ENCODE results near the gene BTN1A1.
A peak's percentile ranks its signal among the peaks of the same experiment; 100 is the strongest.
"Not testable (repeated sequence)": the region's sequence is repeated elsewhere in the genome, so short reads cannot be mapped to it uniquely, and the experiment has no call there.

Gene BTN1A1, protein sequence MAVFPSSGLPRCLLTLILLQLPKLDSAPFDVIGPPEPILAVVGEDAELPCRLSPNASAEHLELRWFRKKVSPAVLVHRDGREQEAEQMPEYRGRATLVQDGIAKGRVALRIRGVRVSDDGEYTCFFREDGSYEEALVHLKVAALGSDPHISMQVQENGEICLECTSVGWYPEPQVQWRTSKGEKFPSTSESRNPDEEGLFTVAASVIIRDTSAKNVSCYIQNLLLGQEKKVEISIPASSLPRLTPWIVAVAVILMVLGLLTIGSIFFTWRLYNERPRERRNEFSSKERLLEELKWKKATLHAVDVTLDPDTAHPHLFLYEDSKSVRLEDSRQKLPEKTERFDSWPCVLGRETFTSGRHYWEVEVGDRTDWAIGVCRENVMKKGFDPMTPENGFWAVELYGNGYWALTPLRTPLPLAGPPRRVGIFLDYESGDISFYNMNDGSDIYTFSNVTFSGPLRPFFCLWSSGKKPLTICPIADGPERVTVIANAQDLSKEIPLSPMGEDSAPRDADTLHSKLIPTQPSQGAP

GRCh38 chr6:26500102-26500501 is at the start of gene BTN1A1:
TSS of gene BTN1A1 (plus strand) at chr6:26500303. CDS start at chr6:26501287, 984 bp downstream.
- DNase-seq (ENCODE audit: low read depth) = no peak

- DNase-seq (ENCODE audit: low read depth) = no peak
Measured at GRCh38 chr6:26452631-26453235, 47.4 kb upstream of the BTN1A1 start.

GRCh38 chr6:26454631-26455030 is 45.5 kb upstream of the BTN1A1 start:
- DNase-seq (ENCODE audit: low read depth) = no peak

GRCh38 chr6:26455357-26455970 is 44.6 kb upstream of the BTN1A1 start:
- no peak for DNase-seq (ENCODE audit: low read depth)

DNA sequence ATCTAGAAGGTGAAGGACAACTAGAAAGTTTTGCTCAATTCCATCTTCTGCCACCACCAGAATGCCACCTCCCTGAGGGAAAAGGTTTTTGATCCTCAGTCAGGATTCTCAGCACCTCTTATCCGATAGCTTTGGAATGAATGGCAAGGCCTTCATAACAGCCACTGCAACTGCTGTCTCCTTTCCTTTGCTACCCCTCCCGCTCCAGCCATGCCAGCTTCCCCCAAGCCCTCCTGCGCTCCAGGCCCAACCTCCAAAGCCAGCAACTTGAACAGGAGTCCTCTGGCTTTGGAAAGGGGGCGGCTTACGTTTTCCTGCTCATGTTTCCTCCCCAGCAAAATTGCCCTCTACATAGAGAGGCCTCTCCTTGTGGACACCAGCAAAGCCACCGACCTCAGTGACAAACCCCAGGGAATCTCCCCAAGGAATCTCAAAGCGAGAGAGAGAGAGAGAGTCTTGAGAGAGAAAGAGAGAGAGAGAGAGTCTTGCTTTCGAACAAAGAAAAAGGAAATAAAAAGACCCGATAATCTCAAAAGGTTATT is 42.8 kb upstream of the BTN1A1 start:
- DNase-seq (ENCODE audit: low read depth) = no peak

DNA sequence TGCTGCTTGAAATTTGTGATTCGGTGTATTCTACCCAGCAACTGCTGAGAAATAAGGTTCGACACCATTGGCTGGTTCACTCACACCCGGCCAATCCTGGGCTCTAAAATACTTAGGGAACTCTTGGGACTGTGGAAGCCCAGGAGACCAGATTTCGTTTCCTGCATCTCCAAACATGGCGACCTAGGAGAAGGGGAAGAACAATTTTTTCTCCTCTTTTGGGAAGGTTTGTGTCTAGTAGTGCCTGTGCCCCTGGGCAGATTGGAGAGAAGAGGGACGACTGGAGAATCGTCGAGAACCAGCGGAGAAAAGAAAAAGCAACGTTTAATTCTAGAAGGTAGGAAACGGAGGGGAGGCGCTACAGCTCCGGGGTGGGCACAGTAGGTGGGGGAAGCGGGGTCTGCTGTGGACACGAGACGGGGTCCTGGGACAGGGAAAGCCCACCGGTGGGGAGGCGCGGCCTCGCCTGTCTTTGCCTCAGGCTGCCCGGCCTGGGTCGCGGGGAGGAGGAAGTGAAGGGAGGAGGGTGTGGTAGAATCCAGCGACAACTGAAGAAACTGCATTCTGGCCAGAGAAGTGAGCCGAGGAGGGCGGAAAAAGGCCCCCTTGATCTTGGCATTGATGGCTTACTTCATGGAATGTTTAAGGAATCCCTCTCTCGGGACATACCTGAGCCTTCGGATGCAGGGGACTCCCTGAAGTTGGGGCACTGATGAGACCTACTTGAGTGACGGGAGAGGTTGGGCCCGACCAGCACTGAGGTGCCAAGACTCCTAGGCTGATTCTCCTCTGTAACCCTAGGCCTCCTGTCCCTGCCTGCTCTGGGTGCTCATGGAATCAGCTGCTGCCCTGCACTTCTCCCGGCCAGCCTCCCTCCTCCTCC is 42.1 kb upstream of the BTN1A1 start, which contains the start of gene BTN2A1:
Gene BTN2A1 (plus strand): TSS at position 150 of the 883 bp plus-strand sequence. CDS start 682 bp downstream, at position 832.
- DNase-seq (ENCODE audit: low read depth) = peak; percentile 40

DNA sequence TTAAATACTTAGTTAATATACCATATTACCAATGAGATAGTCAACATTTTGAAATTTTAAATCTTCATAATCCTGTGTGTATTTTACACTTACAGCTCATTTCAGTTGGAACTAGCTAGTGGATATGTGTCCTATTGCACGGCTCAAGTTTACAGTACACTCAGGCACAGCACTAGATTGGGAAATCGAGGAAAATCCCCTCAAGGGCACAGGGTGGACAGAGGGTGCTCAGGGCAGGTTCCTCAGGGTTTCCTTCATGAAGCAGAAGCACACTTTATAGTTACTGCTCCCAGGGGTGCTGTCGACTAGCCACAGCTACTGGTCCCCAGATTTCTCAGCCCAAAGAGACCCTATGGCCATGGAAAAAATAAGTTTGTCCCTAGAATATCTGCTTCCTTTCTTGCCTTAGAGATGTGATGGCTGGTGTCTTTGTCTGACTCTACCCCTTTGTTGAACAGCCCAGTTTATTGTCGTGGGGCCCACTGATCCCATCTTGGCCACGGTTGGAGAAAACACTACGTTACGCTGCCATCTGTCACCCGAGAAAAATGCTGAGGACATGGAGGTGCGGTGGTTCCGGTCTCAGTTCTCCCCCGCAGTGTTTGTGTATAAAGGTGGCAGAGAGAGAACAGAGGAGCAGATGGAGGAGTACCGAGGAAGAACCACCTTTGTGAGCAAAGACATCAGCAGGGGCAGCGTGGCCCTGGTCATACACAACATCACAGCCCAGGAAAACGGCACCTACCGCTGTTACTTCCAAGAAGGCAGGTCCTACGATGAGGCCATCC is 40.9 kb upstream of the BTN1A1 start:
- DNase-seq (ENCODE audit: low read depth) = no peak

DNA sequence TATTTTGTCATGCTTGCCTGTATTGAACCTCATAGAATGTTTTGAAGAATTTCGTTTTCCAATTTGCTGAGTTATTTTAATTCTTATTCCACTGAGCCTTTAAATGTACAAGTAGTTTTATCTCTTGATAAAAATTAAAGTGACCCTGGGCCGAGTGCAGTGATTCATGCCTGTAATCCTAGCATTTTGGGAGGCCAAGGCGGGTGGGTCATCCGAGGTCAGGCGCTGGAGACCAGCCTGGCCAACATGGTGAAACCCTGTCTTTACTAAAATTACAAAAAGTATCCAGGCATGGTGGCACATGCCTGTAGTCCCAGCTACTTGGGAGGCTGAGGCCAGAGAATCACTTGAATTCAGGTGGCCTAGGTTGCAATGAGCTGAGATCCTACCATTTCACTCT is 38.8 kb upstream of the BTN1A1 start:
- DNase-seq (ENCODE audit: low read depth) = not testable (repeated sequence)

DNA sequence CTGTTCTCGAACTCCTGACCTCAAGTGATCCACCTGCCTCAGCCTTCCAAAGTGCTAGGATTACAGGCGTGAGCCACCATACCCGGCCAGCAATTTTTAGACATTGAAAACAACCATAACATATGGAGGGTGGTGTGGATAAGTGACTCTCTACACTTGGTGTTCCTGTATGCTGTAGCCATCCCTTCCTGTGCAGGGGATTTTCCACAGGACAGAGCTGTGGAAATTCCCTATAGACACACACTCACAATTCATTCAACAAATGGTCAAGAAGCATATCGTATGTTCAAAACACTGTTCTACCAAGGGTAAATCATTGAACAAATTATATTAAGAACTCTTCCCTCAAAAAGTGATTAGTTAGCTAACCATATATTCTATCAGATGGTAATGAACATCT is 36.1 kb upstream of the BTN1A1 start:
- no peak for DNase-seq (ENCODE audit: low read depth)

- no peak for DNase-seq (ENCODE audit: low read depth)
Measured at GRCh38 chr6:26464416-26465131, 35.5 kb upstream of the BTN1A1 start.

- DNase-seq (ENCODE audit: low read depth) = no peak
Measured at GRCh38 chr6:26465776-26466175, 34.3 kb upstream of the BTN1A1 start.

GRCh38 chr6:26468829-26469228 is 31.3 kb upstream of the BTN1A1 start:
- no peak for DNase-seq (ENCODE audit: low read depth)

DNA sequence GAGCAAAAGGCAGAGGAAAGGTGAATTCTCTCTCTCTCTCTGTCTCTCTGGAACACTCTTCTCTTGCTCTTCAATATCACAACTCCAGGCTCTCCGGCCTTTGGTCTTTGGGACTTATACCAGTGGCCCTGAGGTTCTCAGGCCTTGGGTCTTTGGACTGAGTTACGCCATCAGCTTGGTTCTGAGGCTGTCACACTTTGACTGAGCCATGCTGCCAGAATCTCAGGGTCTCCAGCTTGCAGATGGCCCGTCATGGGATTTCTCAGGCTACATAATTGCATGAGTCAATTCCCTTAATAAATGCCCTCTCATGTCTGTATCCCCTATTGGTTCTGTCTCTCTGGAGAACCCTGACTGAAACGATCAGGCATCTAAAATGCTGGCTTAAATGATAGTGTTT is 29.5 kb upstream of the BTN1A1 start:
- DNase-seq (ENCODE audit: low read depth) = no peak

DNA sequence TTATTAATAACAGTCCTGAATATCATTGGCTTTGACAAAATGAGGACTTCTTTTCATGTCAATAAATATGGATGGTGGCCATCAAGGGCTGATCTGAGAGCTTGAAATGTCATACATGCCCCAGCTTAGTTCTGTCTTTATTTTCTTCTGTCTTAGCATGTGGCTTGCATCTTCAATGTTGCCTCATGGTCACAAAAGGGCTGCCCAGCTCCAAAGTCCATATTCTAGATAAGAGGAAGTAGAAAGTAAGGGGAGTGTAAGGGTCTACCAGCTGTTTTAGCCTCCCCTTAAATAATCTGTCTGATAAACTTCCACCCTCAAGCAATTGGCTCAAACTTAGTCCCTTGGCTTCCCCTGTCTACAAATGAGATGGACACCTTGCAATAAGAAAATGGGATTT is 28.1 kb upstream of the BTN1A1 start:
- no peak for DNase-seq (ENCODE audit: low read depth)

- DNase-seq (ENCODE audit: low read depth) = no peak
Measured at GRCh38 chr6:26472549-26473290, 27.4 kb upstream of the BTN1A1 start.

- DNase-seq (ENCODE audit: low read depth) = no peak
Measured at GRCh38 chr6:26473429-26473757, 26.7 kb upstream of the BTN1A1 start.

- peak; percentile 52 for DNase-seq (ENCODE audit: low read depth)
Measured at GRCh38 chr6:26473758-26474438, 26.2 kb upstream of the BTN1A1 start.

GRCh38 chr6:26474439-26474881 is 25.6 kb upstream of the BTN1A1 start:
- no peak for DNase-seq (ENCODE audit: low read depth)
